HEK293 (cell line): ENCODE data around the gene SURF1.
A peak's percentile ranks its signal among the peaks of the same experiment; 100 is the strongest.

Source experiments
- KLF7 ChIP-seq: fragments of 450-650 bp; formaldehyde crosslinking; IDR thresholded peaks from 2 replicates; pipeline ENCODE4 v1.5.1; 2016; ENCODE audit warnings: missing biosample characterization, missing genetic modification characterization, borderline replicate concordance
- KLF8 ChIP-seq: fragments of 450-650 bp; formaldehyde crosslinking; IDR thresholded peaks from 2 replicates; pipeline ENCODE4 v1.5.1; 2016; ENCODE audit warnings: missing biosample characterization, missing genetic modification characterization
- REST ChIP-seq: fragments of 450-650 bp; formaldehyde crosslinking; IDR thresholded peaks from 2 replicates; pipeline ENCODE4 v1.5.1; 2016; ENCODE audit warnings: missing biosample characterization, missing genetic modification characterization
- YY1 ChIP-seq: fragments of 450-650 bp; formaldehyde crosslinking; IDR thresholded peaks from 2 replicates; pipeline ENCODE4 v1.5.1; 2018; ENCODE audit warnings: missing biosample characterization, missing genetic modification characterization
- ZBTB20 ChIP-seq: fragments of 450-650 bp; formaldehyde crosslinking; IDR thresholded peaks from 2 replicates; pipeline ENCODE4 v1.5.1; 2016; ENCODE audit warnings: missing biosample characterization, missing genetic modification characterization
- ZBTB49 ChIP-seq: fragments of 450-650 bp; formaldehyde crosslinking; IDR thresholded peaks from 2 replicates; pipeline ENCODE4 v1.5.1; 2016; ENCODE audit warnings: missing biosample characterization, missing genetic modification characterization, low read depth
- ZNF146 ChIP-seq: fragments of 450-650 bp; formaldehyde crosslinking; IDR thresholded peaks from 2 replicates; pipeline ENCODE4 v1.5.1; 2016; ENCODE audit warnings: missing biosample characterization, missing genetic modification characterization
- ZNF239 ChIP-seq: fragments of 450-650 bp; formaldehyde crosslinking; IDR thresholded peaks from 2 replicates; pipeline ENCODE4 v1.5.1; 2016; ENCODE audit warnings: missing biosample characterization, missing genetic modification characterization
- ZNF266 ChIP-seq: fragments of 450-650 bp; formaldehyde crosslinking; IDR thresholded peaks from 2 replicates; pipeline ENCODE4 v1.5.1; 2016; ENCODE audit warnings: missing biosample characterization, missing genetic modification characterization, low read depth
- ZNF302 ChIP-seq: fragments of 450-650 bp; formaldehyde crosslinking; IDR thresholded peaks from 2 replicates; pipeline ENCODE4 v1.5.1; 2016; ENCODE audit warnings: missing biosample characterization, missing genetic modification characterization, low read depth
- ZNF341 ChIP-seq: fragments of 450-650 bp; formaldehyde crosslinking; IDR thresholded peaks from 2 replicates; pipeline ENCODE4; 2016; ENCODE audit warnings: low read depth, missing biosample characterization, missing genetic modification characterization
- ZNF391 ChIP-seq: fragments of 450-650 bp; formaldehyde crosslinking; IDR thresholded peaks from 2 replicates; pipeline ENCODE4 v1.5.1; 2016; ENCODE audit warnings: low read depth, missing biosample characterization, missing genetic modification characterization, borderline replicate concordance
- ZNF513 ChIP-seq: fragments of 450-650 bp; IDR thresholded peaks from 2 replicates; pipeline ENCODE4 v1.5.1; 2018; ENCODE audit warnings: missing biosample characterization, missing genetic modification characterization
- ZNF521 ChIP-seq: fragments of 450-650 bp; formaldehyde crosslinking; IDR thresholded peaks from 2 replicates; pipeline ENCODE4 v1.5.1; 2017; ENCODE audit warnings: missing biosample characterization, mild to moderate bottlenecking, missing genetic modification characterization
- ZNF660 ChIP-seq: fragments of 450-650 bp; IDR thresholded peaks from 2 replicates; pipeline ENCODE4 v1.5.1; 2018; ENCODE audit warnings: missing biosample characterization, mild to moderate bottlenecking, missing genetic modification characterization
- ZNF791 ChIP-seq: fragments of 450-650 bp; formaldehyde crosslinking; IDR thresholded peaks from 2 replicates; pipeline ENCODE4 v1.5.1; 2016; ENCODE audit warnings: missing biosample characterization, missing genetic modification characterization
- ZNF843 ChIP-seq: fragments of 450-650 bp; formaldehyde crosslinking; IDR thresholded peaks from 2 replicates; pipeline ENCODE4 v1.5.1; 2016; ENCODE audit warnings: missing biosample characterization, missing genetic modification characterization
- TF ChIP-seq, protein P1 (sequence below): fragments of 450-650 bp; formaldehyde crosslinking; IDR thresholded peaks from 2 replicates; pipeline ENCODE4 v1.5.1; 2016; ENCODE audit warnings: missing biosample characterization, missing genetic modification characterization
- TF ChIP-seq, protein P2 (sequence below): fragments of 450-650 bp; formaldehyde crosslinking; conservative IDR thresholded peaks from 2 replicates; pipeline ENCODE4 v1.5.1; 2016; ENCODE audit warnings: low read depth, missing biosample characterization, missing genetic modification characterization
- TF ChIP-seq, protein P3 (sequence below): fragments of 450-650 bp; formaldehyde crosslinking; IDR thresholded peaks from 2 replicates; pipeline ENCODE4 v1.5.1; 2017; ENCODE audit warnings: missing biosample characterization, missing genetic modification characterization

The SURF1 gene

GRCh38 chr9:133347985-133348717, 8.1 kb downstream of the SURF1 start, which contains the start of the genes MED22 and RPL7A (continued):
- TF ChIP-seq, protein P1, sequence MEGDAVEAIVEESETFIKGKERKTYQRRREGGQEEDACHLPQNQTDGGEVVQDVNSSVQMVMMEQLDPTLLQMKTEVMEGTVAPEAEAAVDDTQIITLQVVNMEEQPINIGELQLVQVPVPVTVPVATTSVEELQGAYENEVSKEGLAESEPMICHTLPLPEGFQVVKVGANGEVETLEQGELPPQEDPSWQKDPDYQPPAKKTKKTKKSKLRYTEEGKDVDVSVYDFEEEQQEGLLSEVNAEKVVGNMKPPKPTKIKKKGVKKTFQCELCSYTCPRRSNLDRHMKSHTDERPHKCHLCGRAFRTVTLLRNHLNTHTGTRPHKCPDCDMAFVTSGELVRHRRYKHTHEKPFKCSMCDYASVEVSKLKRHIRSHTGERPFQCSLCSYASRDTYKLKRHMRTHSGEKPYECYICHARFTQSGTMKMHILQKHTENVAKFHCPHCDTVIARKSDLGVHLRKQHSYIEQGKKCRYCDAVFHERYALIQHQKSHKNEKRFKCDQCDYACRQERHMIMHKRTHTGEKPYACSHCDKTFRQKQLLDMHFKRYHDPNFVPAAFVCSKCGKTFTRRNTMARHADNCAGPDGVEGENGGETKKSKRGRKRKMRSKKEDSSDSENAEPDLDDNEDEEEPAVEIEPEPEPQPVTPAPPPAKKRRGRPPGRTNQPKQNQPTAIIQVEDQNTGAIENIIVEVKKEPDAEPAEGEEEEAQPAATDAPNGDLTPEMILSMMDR: peak; percentile 58; the same call in 1 of the 2 replicates
- TF ChIP-seq, protein P2, sequence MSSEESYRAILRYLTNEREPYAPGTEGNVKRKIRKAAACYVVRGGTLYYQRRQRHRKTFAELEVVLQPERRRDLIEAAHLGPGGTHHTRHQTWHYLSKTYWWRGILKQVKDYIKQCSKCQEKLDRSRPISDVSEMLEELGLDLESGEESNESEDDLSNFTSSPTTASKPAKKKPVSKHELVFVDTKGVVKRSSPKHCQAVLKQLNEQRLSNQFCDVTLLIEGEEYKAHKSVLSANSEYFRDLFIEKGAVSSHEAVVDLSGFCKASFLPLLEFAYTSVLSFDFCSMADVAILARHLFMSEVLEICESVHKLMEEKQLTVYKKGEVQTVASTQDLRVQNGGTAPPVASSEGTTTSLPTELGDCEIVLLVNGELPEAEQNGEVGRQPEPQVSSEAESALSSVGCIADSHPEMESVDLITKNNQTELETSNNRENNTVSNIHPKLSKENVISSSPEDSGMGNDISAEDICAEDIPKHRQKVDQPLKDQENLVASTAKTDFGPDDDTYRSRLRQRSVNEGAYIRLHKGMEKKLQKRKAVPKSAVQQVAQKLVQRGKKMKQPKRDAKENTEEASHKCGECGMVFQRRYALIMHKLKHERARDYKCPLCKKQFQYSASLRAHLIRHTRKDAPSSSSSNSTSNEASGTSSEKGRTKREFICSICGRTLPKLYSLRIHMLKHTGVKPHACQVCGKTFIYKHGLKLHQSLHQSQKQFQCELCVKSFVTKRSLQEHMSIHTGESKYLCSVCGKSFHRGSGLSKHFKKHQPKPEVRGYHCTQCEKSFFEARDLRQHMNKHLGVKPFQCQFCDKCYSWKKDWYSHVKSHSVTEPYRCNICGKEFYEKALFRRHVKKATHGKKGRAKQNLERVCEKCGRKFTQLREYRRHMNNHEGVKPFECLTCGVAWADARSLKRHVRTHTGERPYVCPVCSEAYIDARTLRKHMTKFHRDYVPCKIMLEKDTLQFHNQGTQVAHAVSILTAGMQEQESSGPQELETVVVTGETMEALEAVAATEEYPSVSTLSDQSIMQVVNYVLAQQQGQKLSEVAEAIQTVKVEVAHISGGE: peak; percentile 61
- no peak for TF ChIP-seq ZNF521 (tag by site-specific recombination)
- TF ChIP-seq ZNF239 (tag by site-specific recombination): 0 out of 2 replicates have a peak, but pooled peaks have one; percentile 16
- TF ChIP-seq KLF7 (tag by site-specific recombination): peak; percentile 82
- TF ChIP-seq YY1 (tag by site-specific recombination): peak; percentile 96
- TF ChIP-seq ZNF146 (tag by site-specific recombination): peak; percentile 16; the same call in 1 of the 2 replicates
- TF ChIP-seq ZNF791 (tag by site-specific recombination): no peak
- TF ChIP-seq ZBTB20 (tag by site-specific recombination): peak; percentile 63; the same call in 1 of the 2 replicates
- TF ChIP-seq ZBTB49 (tag by site-specific recombination): no peak
- TF ChIP-seq ZNF391 (tag by site-specific recombination): peak; percentile 89
- TF ChIP-seq ZNF302 (tag by site-specific recombination): no peak
- peak; percentile 44; the same call in 1 of the 2 replicates for TF ChIP-seq ZNF513 (tag by site-specific recombination)
- TF ChIP-seq ZNF660 (tag by site-specific recombination): peak; percentile 69; the same call in 1 of the 2 replicates
- no peak for TF ChIP-seq ZNF266 (tag by site-specific recombination)
- peak; percentile 92 for TF ChIP-seq KLF8
- TF ChIP-seq ZNF843 (tag by site-specific recombination): peak; percentile 69
- TF ChIP-seq ZNF341 (tag by site-specific recombination): 0 out of 2 replicates have a peak, but pooled peaks have one; percentile 46
- TF ChIP-seq REST (tag by site-specific recombination): 0 out of 2 replicates have a peak, but pooled peaks have one; percentile 24
- TF ChIP-seq, protein P3, sequence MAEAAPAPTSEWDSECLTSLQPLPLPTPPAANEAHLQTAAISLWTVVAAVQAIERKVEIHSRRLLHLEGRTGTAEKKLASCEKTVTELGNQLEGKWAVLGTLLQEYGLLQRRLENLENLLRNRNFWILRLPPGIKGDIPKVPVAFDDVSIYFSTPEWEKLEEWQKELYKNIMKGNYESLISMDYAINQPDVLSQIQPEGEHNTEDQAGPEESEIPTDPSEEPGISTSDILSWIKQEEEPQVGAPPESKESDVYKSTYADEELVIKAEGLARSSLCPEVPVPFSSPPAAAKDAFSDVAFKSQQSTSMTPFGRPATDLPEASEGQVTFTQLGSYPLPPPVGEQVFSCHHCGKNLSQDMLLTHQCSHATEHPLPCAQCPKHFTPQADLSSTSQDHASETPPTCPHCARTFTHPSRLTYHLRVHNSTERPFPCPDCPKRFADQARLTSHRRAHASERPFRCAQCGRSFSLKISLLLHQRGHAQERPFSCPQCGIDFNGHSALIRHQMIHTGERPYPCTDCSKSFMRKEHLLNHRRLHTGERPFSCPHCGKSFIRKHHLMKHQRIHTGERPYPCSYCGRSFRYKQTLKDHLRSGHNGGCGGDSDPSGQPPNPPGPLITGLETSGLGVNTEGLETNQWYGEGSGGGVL (tag by site-specific recombination): peak; percentile 79
